Endothelial cell of coronary artery (primary cell): ENCODE results near the gene SURF6. TPM values are rescaled to one million over a fixed set of nuclear protein-coding genes. Genes with fewer than 3 reads are reported as not detected.

ENCODE experiments used
- total RNA-seq: library from RNA; depleted of rRNA; stranded (reverse); fragments of >200 nt; gene quantifications from 2 replicates; pipeline ENCODE4 v1.2.3, GENCODE V29; 2014

SURF6 gene
- total RNA-seq: 10.6 and 13.9 TPM in 2 replicates

GRCh38 chr9:133335924-133336811 lies at the start of gene SURF6:
TSS of gene SURF6 (minus strand) at chr9:133336188. CDS start at chr9:133336132, 56 bp downstream.

GRCh38 chr9:133375724-133376654 lies 40.0 kb upstream of the SURF6 start, which contains the start of the genes STKLD1 and SURF4:
TSS of gene STKLD1 (plus strand) at chr9:133376366. CDS start at chr9:133376474, 108 bp downstream.
TSS of gene SURF4 (minus strand) at chr9:133376060. CDS start at chr9:133375969, 91 bp downstream.

GRCh38 chr9:133356391-133357091 lies 20.6 kb upstream of the SURF6 start, which contains the start of the genes SURF1 and SURF2:
TSS of gene SURF1 (minus strand) at chr9:133356487. CDS start at chr9:133356453, 34 bp downstream.
TSS of gene SURF2 (plus strand) at chr9:133356550. CDS start at chr9:133356593, 43 bp downstream.

GRCh38 chr9:133347985-133348717 lies 12.2 kb upstream of the SURF6 start, which contains the start of the genes MED22 and RPL7A:
TSS of gene MED22 (minus strand) at chr9:133348131. CDS start at chr9:133346662, 1,469 bp downstream.
TSS of gene RPL7A (plus strand) at chr9:133348218. CDS start at chr9:133348244, 26 bp downstream.

Other genes starting within 250 kb of the SURF6 start
- 30.6 and 30.9 TPM in 2 replicates for gene RALGDS, start 214.9 kb downstream of the SURF6 start, total RNA-seq
- 9.6 and 11.2 TPM in 2 replicates for gene GBGT1, start 172.3 kb downstream of the SURF6 start, total RNA-seq
- not detected in 2 replicates for gene OBP2B, start 126.9 kb downstream of the SURF6 start, total RNA-seq
- not detected in 2 replicates for gene ABO, start 61.0 kb downstream of the SURF6 start, total RNA-seq
- 13.2 and 13.9 TPM in 2 replicates for gene MED22, start 11.9 kb upstream of the SURF6 start, total RNA-seq
- gene RPL7A, start 12.0 kb upstream of the SURF6 start, total RNA-seq: 2,993 and 3,212 TPM in 2 replicates
- 19.9 and 27.8 TPM in 2 replicates for gene SURF1, start 20.3 kb upstream of the SURF6 start, total RNA-seq
- 18.7 and 19.7 TPM in 2 replicates for gene SURF2, start 20.4 kb upstream of the SURF6 start, total RNA-seq
- gene SURF4, start 39.9 kb upstream of the SURF6 start, total RNA-seq: 376 and 383 TPM in 2 replicates
- 0.36 and 0.47 TPM in 2 replicates for gene STKLD1, start 40.2 kb upstream of the SURF6 start, total RNA-seq
- 20.2 and 23.5 TPM in 2 replicates for gene REXO4, start 81.8 kb upstream of the SURF6 start, total RNA-seq
- gene ADAMTS13, start 86.2 kb upstream of the SURF6 start, total RNA-seq: 0.27 and 1.3 TPM in 2 replicates
- 7.7 and 9.9 TPM in 2 replicates for gene CACFD1, start 123.8 kb upstream of the SURF6 start, total RNA-seq
- gene SLC2A6, start 142.9 kb upstream of the SURF6 start, total RNA-seq: 22.2 and 27.3 TPM in 2 replicates
- gene MYMK, start 188.8 kb upstream of the SURF6 start, total RNA-seq: not detected in 2 replicates
- 0.75 TPM in 1 of 2 replicates, not detected in the other for gene ADAMTSL2, start 198.5 kb upstream of the SURF6 start, total RNA-seq